ENCODE results near the gene NHS.

DNA sequence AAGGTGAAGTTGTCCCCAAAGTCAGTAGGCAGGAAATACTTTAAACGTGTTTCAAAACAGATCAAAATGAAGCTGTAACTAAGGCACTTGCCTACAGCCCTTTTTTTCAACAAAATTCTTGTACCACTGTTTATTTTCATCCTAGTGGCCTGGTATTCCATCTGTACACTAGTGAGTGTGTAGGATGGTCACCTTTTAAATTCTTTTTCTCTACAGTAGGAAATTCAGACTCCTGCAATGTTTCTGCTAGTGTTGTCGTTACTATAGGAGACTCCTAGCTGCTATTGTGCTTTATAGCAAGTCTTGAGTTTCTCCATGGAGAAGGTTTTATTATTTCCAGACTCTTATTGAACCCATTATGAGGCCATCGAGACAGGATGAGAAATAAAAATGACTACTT lies 7.0 kb upstream of the NHS start:
- TF ChIP-seq, protein P1, sequence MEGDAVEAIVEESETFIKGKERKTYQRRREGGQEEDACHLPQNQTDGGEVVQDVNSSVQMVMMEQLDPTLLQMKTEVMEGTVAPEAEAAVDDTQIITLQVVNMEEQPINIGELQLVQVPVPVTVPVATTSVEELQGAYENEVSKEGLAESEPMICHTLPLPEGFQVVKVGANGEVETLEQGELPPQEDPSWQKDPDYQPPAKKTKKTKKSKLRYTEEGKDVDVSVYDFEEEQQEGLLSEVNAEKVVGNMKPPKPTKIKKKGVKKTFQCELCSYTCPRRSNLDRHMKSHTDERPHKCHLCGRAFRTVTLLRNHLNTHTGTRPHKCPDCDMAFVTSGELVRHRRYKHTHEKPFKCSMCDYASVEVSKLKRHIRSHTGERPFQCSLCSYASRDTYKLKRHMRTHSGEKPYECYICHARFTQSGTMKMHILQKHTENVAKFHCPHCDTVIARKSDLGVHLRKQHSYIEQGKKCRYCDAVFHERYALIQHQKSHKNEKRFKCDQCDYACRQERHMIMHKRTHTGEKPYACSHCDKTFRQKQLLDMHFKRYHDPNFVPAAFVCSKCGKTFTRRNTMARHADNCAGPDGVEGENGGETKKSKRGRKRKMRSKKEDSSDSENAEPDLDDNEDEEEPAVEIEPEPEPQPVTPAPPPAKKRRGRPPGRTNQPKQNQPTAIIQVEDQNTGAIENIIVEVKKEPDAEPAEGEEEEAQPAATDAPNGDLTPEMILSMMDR (IDR thresholded peaks at IDR 0.05; ENCODE audit: borderline replicate concordance, extremely low read depth, low read length, poor library complexity, severe bottlenecking), result no peak
- no peak for TF ChIP-seq EZH2 (IDR thresholded peaks at IDR 0.05; ENCODE audit: borderline replicate concordance, low read depth, low read length, severe bottlenecking)
